SU-DHL-6 (cell line): Measurements from ENCODE around the gene DAAM2.

Experiments
- EZH2phosphoT487 ChIP-seq: fragments of 200-600 bp; sonication (generic), shearing (Covaris generic); conservative IDR thresholded peaks from 2 replicates; pipeline ENCODE4 v1.6.1; 2018; ENCODE audit warnings: mild to moderate bottlenecking, antibody characterized with exemption, low read length, moderate library complexity, mixed read lengths
- TF ChIP-seq, protein P1 (sequence below): fragments of 200-600 bp; sonication (generic); IDR thresholded peaks from one replicate; pipeline ENCODE4 v1.5.1; 2017; ENCODE audit warnings: antibody characterized with exemption, mild to moderate bottlenecking, low read length, moderate library complexity; ENCODE audit not compliant: insufficient read depth, poor library complexity, severe bottlenecking

DNA sequence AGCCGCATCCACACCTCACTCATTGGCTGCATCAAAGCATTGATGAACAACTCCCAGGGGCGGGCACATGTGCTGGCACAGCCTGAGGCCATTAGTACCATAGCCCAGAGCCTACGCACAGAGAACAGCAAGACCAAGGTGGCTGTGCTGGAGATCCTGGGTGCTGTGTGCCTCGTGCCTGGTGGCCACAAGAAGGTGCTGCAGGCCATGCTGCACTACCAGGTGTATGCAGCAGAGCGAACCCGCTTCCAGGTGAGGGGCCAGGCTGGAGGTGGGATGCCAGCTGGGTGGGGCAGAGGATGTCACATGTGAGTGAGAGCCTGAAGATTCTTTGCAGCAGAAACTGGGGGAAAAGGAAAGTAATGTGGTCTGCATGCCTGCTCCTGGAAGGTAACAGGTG is 75.4 kb downstream of the DAAM2 start:
- TF ChIP-seq, protein P1, sequence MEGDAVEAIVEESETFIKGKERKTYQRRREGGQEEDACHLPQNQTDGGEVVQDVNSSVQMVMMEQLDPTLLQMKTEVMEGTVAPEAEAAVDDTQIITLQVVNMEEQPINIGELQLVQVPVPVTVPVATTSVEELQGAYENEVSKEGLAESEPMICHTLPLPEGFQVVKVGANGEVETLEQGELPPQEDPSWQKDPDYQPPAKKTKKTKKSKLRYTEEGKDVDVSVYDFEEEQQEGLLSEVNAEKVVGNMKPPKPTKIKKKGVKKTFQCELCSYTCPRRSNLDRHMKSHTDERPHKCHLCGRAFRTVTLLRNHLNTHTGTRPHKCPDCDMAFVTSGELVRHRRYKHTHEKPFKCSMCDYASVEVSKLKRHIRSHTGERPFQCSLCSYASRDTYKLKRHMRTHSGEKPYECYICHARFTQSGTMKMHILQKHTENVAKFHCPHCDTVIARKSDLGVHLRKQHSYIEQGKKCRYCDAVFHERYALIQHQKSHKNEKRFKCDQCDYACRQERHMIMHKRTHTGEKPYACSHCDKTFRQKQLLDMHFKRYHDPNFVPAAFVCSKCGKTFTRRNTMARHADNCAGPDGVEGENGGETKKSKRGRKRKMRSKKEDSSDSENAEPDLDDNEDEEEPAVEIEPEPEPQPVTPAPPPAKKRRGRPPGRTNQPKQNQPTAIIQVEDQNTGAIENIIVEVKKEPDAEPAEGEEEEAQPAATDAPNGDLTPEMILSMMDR: no peak
- no peak for TF ChIP-seq EZH2phosphoT487
